Measurements from ENCODE around the gene CPEB2.

DNA sequence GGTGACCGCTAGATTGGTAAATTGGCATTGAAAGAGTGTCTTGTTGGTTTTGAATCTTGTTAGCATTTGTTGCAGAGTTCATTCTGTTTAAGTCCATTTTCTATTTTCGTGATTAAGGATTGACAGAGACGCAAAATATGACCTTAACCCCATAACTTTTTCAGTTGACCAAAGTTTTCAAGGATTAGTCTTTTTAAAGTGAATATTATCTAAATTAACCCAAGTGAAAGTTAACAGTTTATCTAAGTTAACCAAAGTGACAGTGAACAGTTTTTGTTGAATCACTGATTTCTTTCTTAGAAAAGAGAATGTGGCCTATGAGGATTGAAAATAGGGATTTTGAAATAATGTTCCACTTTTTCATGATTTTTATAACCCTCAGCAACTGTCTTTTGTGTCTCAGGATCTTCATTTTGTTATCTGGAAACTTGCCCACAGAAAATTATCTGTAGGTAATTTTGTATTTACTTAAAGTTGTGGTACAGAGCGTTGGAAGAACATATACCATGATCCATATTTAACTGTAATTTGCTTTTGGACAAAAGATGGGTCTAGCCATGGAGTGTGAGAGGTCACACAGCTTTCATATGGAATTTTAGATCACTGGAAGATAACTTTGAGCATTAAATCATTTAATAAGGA is 3.3 kb downstream of the CPEB2 start:
- no peak for TF ChIP-seq POLR2A (IDR thresholded peaks at IDR 0.05)
- TF ChIP-seq, protein P1, sequence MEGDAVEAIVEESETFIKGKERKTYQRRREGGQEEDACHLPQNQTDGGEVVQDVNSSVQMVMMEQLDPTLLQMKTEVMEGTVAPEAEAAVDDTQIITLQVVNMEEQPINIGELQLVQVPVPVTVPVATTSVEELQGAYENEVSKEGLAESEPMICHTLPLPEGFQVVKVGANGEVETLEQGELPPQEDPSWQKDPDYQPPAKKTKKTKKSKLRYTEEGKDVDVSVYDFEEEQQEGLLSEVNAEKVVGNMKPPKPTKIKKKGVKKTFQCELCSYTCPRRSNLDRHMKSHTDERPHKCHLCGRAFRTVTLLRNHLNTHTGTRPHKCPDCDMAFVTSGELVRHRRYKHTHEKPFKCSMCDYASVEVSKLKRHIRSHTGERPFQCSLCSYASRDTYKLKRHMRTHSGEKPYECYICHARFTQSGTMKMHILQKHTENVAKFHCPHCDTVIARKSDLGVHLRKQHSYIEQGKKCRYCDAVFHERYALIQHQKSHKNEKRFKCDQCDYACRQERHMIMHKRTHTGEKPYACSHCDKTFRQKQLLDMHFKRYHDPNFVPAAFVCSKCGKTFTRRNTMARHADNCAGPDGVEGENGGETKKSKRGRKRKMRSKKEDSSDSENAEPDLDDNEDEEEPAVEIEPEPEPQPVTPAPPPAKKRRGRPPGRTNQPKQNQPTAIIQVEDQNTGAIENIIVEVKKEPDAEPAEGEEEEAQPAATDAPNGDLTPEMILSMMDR (IDR thresholded peaks at IDR 0.05): no peak
